Neural crest cell (in vitro differentiated cells): Measurements from ENCODE around the gene SFMBT1. TPM values are rescaled to one million over a fixed set of nuclear protein-coding genes. Genes with fewer than 3 reads are reported as not detected.
A peak's percentile ranks its signal among the peaks of the same experiment; 100 is the strongest.

Experiments used
- DNase-seq: peaks from one replicate; pipeline ENCODE4 v3.0.0; 2021; ENCODE audit warnings: low read depth, mixed read lengths, low spot score
- H3K27ac Mint-ChIP-seq: one replicate; pipeline ENCODE4 v1.8.0; 2021; ENCODE audit warnings: mild to moderate bottlenecking, mixed read lengths; ENCODE audit not compliant: unreplicated experiment
- H3K27me3 Mint-ChIP-seq: 2 replicates; pipeline ENCODE4 v1.8.0; 2021; ENCODE audit warnings: low read depth, mild to moderate bottlenecking, mixed read lengths
- H3K36me3 Mint-ChIP-seq: 2 replicates; pipeline ENCODE4 v1.8.0; 2021; ENCODE audit warnings: low read depth, mild to moderate bottlenecking, mixed read lengths
- H3K4me1 Mint-ChIP-seq: 2 replicates; pipeline ENCODE4 v1.8.0; 2021; ENCODE audit warnings: mixed read lengths
- H3K4me3 Mint-ChIP-seq: one replicate; pipeline ENCODE4 v1.8.0; 2021; ENCODE audit warnings: mild to moderate bottlenecking, mixed read lengths
- H3K9me3 Mint-ChIP-seq: 2 replicates; pipeline ENCODE4 v1.8.0; 2021; ENCODE audit warnings: mixed read lengths
- total RNA-seq: library from RNA; stranded (reverse); gene quantifications from 2 replicates; pipeline ENCODE4 v1.2.1, GENCODE V29; 2021
- TF ChIP-seq, protein P1 (sequence below): fragments of 200-600 bp; sonication (generic); conservative IDR thresholded peaks from 2 replicates; pipeline ENCODE4 v1.5.0; 2021; ENCODE audit warnings: antibody characterized with exemption, mild to moderate bottlenecking

Gene SFMBT1
- total RNA-seq, 1 donor from 2014 or later, result 19.8 TPM

- Mint-ChIP-seq H3K36me3 (peaks cover 22% of the 10 kb centered on the region), H3K4me3 (no peak overlapping the region), H3K27ac (peak overlapping the region; percentile 19), H3K4me1 (peaks cover 4% of the 10 kb centered on the region), H3K9me3 (no peaks in the 10 kb centered on the region), H3K27me3 (no peaks in the 10 kb centered on the region)
- no peak for DNase-seq
- TF ChIP-seq, protein P1, sequence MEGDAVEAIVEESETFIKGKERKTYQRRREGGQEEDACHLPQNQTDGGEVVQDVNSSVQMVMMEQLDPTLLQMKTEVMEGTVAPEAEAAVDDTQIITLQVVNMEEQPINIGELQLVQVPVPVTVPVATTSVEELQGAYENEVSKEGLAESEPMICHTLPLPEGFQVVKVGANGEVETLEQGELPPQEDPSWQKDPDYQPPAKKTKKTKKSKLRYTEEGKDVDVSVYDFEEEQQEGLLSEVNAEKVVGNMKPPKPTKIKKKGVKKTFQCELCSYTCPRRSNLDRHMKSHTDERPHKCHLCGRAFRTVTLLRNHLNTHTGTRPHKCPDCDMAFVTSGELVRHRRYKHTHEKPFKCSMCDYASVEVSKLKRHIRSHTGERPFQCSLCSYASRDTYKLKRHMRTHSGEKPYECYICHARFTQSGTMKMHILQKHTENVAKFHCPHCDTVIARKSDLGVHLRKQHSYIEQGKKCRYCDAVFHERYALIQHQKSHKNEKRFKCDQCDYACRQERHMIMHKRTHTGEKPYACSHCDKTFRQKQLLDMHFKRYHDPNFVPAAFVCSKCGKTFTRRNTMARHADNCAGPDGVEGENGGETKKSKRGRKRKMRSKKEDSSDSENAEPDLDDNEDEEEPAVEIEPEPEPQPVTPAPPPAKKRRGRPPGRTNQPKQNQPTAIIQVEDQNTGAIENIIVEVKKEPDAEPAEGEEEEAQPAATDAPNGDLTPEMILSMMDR, result no peak
Measured at GRCh38 chr3:52881871-52882270, 164.0 kb downstream of the SFMBT1 start.

DNA sequence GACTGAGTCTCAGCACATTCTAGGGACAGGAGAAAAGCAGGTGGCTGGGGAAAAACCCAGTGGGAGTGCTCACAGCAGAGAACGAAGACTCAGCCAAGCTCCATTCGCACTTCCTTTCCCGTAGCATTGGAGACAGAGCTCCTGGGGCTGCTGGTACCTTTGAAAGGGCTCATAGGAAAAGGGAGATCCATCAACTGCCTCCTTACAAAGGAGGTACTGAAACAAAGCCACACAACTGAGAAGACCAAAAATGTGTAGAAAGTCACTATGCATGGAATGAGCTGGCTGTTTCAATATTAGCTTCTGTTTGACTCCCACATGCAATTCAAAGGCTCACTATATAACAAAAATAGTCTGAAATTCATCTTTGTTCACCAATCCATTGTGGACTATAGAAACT, 165.4 kb downstream of the SFMBT1 start:
- Mint-ChIP-seq H3K27ac (no peak overlapping the region), H3K9me3 (no peaks in the 10 kb centered on the region), H3K4me1 (peaks cover 4% of the 10 kb centered on the region), H3K36me3 (peaks cover 17% of the 10 kb centered on the region), H3K4me3 (no peak overlapping the region), H3K27me3 (no peaks in the 10 kb centered on the region)
- TF ChIP-seq, protein P1, result no peak
- no peak for DNase-seq

DNA sequence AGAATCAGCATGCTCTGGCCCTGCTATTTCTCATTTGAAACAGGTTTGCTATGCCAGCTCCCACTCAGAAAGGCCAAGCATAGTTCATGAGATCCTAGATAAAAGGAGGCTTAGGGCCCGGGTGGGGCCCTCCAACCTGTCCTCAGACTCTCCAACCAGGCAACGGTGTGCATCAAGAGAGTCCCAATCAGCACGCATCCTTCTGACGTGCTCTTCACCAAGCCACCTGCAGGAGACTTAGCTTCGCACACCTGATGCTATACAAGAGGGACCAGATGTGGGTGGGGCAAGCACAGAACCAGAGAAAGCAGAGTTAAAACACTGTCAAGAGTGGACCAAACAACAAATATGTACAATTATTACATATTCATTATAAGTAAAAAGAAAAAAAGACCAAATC, 165.8 kb downstream of the SFMBT1 start:
- no peaks in the 10 kb centered on the region for H3K9me3 Mint-ChIP-seq
- peaks cover 12% of the 10 kb centered on the region for H3K36me3 Mint-ChIP-seq
- DNase-seq, result no peak
- H3K4me3 Mint-ChIP-seq, result no peak overlapping the region
- no peak overlapping the region for H3K27ac Mint-ChIP-seq
- H3K27me3 Mint-ChIP-seq, result no peaks in the 10 kb centered on the region
- TF ChIP-seq, protein P1, result no peak
- H3K4me1 Mint-ChIP-seq, result peaks cover 4% of the 10 kb centered on the region

- DNase-seq, result no peak
- Mint-ChIP-seq H3K9me3 (no peaks in the 10 kb centered on the region), H3K27ac (no peak overlapping the region), H3K4me3 (no peak overlapping the region), H3K27me3 (no peaks in the 10 kb centered on the region), H3K4me1 (peaks cover 4% of the 10 kb centered on the region), H3K36me3 (peaks cover 8% of the 10 kb centered on the region)
- TF ChIP-seq, protein P1, result no peak
Measured at GRCh38 chr3:52879581-52879980, 166.3 kb downstream of the SFMBT1 start.

DNA sequence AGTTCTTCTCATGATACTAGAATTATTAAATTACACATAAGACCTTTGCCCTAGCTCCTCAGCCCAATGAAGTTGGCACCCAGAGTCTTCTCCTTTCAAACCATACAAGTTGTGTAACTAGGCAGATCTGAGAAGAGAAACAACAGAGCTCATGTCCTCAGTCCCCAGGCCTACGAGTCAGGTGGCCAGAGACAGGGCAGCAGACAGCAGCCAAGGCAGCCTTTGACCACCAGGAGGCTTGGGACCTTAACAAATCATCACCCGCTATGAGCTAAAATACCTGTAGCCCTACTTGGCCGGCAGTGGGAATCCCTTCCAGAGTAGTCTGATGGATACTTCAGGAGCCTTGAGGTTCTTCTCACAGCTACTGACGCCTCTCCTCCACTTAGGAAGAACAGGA, 166.8 kb downstream of the SFMBT1 start:
- Mint-ChIP-seq H3K4me3 (no peak overlapping the region), H3K9me3 (no peaks in the 10 kb centered on the region), H3K36me3 (peaks cover 6% of the 10 kb centered on the region), H3K4me1 (peaks cover 4% of the 10 kb centered on the region), H3K27me3 (no peaks in the 10 kb centered on the region), H3K27ac (no peak overlapping the region)
- TF ChIP-seq, protein P1, result no peak
- no peak for DNase-seq

- no peak for DNase-seq
- Mint-ChIP-seq H3K4me1 (no peaks in the 10 kb centered on the region), H3K4me3 (no peak overlapping the region), H3K27ac (no peak overlapping the region), H3K9me3 (no peaks in the 10 kb centered on the region), H3K36me3 (peaks cover 4% of the 10 kb centered on the region), H3K27me3 (no peaks in the 10 kb centered on the region)
- TF ChIP-seq, protein P1, result no peak
Measured at GRCh38 chr3:52877085-52877484, 168.8 kb downstream of the SFMBT1 start.
